Testis (tissue), 3 donors: Measurements from ENCODE around the gene KRTAP10-8. TPM values are rescaled to one million over a fixed set of nuclear protein-coding genes. Genes with fewer than 3 reads are reported as not detected.
"Not testable (repeated sequence)": the region's sequence is repeated elsewhere in the genome, so short reads cannot be mapped to it uniquely, and the experiment has no call there.

ENCODE experiments used
- DNase-seq: peaks from one replicate; pipeline ENCODE4 v3.0.0-alpha.2; 2019
- H3K27ac ChIP-seq, 2 donors: fragments of 200-600 bp; sonication (generic); one replicate each; pipeline ENCODE4 v1.5.1; 2019
- H3K27me3 ChIP-seq: fragments of 200-600 bp; sonication (generic); one replicate; pipeline ENCODE4 v1.5.1; 2019
- H3K36me3 ChIP-seq: fragments of 200-600 bp; sonication (generic); one replicate; pipeline ENCODE4 v1.5.1; 2017; ENCODE audit warnings: low read depth; ENCODE audit errors: missing control alignments
- H3K4me1 ChIP-seq: fragments of 200-600 bp; sonication (generic); one replicate; pipeline ENCODE4 v1.5.1; 2019
- H3K4me3 ChIP-seq, 2 donors: fragments of 200-600 bp; sonication (generic); one replicate each; pipeline ENCODE4 v1.5.1; 2017 to 2019
- H3K9me3 ChIP-seq: fragments of 200-600 bp; sonication (generic); one replicate; pipeline ENCODE4 v1.5.1; 2017
- POLR2A ChIP-seq: fragments of 450-650 bp; IDR thresholded peaks from one replicate; pipeline ENCODE4 v1.6.1; 2017; ENCODE audit warnings: antibody characterized with exemption, mild to moderate bottlenecking, moderate library complexity
- WGBS, 2 donors: methylation state at CpG; one replicate each; pipeline ENCODE4 v1.1.5; 2018; 5-methylcytosine and 5-hydroxymethylcytosine counted together
- intact Hi-C: fragments of 100-400 bp; cut with DNase I; formaldehyde crosslinking; loops from one replicate; pipeline ENCODE4 v1.15.1; 2023; ENCODE audit warnings: low total_unique reads
- polyA plus RNA-seq: library from polyadenylated mRNA; stranded (reverse); fragments of 350-450 nt; fragmentation: Illumina TruSeq; extraction: RNeasy Lipid Tissue Mini Kit (QIAGEN cat#74804); gene quantifications from one replicate; pipeline ENCODE4 v1.2.3, GENCODE V29; 2014; ENCODE audit warnings: low read depth, low replicate concordance; ENCODE audit not compliant: insufficient read depth
- total RNA-seq, 2 donors: library from RNA; depleted of rRNA; stranded (reverse); fragments of >200 nt; gene quantifications; one replicate each; pipeline ENCODE4 v1.2.3, GENCODE V29; 2016
- TF ChIP-seq, protein P1 (sequence below), 3 experiments: fragments of 450-650 bp in 2 of 3; fragments of 200-600 bp in 1 of 3; sonication (generic) in 1 of 3; IDR thresholded peaks; one replicate each; pipeline ENCODE4 v1.5.1; 2016 to 2019; ENCODE audit warnings: antibody characterized with exemption in 3 of 3, mild to moderate bottlenecking in 2 of 3, moderate library complexity in 1 of 3

KRTAP10-8 gene
- total and polyA plus RNA-seq, 3 donors from 2014 or later = not detected

GRCh38 chr21:44656868-44657267 lies 45.0 kb downstream of the KRTAP10-8 start:
- TF ChIP-seq POLR2A = no peak
- TF ChIP-seq, protein P1, sequence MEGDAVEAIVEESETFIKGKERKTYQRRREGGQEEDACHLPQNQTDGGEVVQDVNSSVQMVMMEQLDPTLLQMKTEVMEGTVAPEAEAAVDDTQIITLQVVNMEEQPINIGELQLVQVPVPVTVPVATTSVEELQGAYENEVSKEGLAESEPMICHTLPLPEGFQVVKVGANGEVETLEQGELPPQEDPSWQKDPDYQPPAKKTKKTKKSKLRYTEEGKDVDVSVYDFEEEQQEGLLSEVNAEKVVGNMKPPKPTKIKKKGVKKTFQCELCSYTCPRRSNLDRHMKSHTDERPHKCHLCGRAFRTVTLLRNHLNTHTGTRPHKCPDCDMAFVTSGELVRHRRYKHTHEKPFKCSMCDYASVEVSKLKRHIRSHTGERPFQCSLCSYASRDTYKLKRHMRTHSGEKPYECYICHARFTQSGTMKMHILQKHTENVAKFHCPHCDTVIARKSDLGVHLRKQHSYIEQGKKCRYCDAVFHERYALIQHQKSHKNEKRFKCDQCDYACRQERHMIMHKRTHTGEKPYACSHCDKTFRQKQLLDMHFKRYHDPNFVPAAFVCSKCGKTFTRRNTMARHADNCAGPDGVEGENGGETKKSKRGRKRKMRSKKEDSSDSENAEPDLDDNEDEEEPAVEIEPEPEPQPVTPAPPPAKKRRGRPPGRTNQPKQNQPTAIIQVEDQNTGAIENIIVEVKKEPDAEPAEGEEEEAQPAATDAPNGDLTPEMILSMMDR (IDR thresholded peaks at IDR 0.05) = no peak
- WGBS, 2 donors = 48 to 53% methylated on average over 1 of the region's 1 CpG
- no peaks in the 10 kb centered on the region for H3K36me3 ChIP-seq
- H3K27ac ChIP-seq = no peak overlapping the region
- no peak for DNase-seq
- intact Hi-C loops = no loop called here
- no peaks in the 10 kb centered on the region for H3K9me3 ChIP-seq
- H3K4me1 ChIP-seq = no peaks in the 10 kb centered on the region
- no peaks in the 10 kb centered on the region for H3K27me3 ChIP-seq
- H3K4me3 ChIP-seq = no peak overlapping the region

DNA sequence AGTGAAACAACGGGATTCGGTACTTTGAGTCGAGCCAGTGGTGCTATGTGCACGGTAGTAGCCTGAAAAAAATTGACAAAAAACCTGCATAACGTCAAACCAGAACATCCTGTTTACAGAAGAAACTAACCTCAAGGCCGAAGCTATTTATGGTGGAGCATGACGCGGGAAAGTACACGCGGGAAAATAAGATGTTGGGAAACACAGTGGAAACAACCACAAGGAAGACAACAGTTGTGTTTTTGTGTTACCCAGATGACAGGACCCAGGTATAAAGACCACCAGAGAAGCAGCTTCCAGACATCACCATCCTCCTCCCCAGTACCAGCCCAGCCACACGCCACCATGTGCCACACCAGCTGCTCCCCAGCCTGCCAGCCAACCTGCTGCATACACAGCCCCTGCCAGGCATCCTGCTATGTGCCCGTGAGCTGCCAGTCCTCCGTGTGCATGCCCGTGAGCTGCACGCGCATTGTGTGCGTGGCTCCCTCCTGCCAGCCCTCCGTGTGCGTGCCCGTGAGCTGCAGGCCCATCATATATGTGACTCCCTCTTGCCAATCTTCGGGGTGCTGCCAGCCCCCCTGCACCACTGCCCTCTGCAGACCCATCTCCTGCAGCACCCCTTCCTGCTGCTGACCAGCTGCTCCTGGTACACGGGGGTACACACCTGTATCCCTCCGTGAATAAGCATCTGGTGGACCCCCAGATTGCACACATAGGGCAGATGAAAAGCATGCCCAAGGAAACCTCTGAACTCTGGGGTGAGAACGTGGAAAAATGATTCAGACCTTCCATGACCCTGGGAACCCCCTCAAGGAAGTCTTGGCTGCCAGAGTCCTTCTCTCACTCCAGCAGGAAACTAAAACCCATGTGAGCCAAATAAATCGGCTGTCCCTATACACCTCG lies 46.0 kb downstream of the KRTAP10-8 start, which contains the start of gene KRTAP12-3:
Gene KRTAP12-3 (plus strand): TSS at position 298 of the 906 bp plus-strand sequence. CDS start 48 bp downstream, at position 346.
- DNase-seq = no peak
- intact Hi-C loops = no loop called here
- Histone ChIP-seq H3K9me3 (no peaks in the 10 kb centered on the region), H3K4me3 (no peak within 1 kb of the TSS), H3K4me1 (no peaks in the 10 kb centered on the region), H3K36me3 (no peaks in the 10 kb centered on the region), H3K27me3 (no peaks in the 10 kb centered on the region), H3K27ac (no peak within 1 kb of the TSS)
- 80% methylated on average over 24 to 26 of the region's 26 CpGs for WGBS, 2 donors
- TF ChIP-seq, protein P1 (IDR thresholded peaks at IDR 0.05) = no peak
- TF ChIP-seq POLR2A = no peak

DNA sequence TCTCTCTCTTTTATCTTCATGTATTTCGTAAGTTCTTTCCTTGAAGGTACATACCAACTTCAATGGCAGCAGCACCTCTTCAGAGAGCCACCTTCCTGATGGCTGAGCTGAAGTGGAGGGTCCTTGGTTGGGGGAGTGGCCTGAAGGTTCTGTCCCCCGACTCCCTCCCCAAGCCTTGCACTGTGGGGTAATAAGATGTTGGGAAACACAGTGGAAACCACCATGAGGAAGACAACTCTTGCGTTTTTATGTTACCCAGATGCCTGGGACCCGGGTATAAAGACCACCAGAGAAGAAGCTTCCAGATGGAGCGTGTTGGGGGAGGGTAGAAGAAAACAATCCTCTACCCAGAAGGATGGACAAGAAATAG lies 46.6 kb downstream of the KRTAP10-8 start:
- Histone ChIP-seq H3K27me3 (no peaks in the 10 kb centered on the region), H3K4me1 (no peaks in the 10 kb centered on the region), H3K27ac (no peak overlapping the region), H3K4me3 (no peak overlapping the region), H3K36me3 (no peaks in the 10 kb centered on the region), H3K9me3 (no peaks in the 10 kb centered on the region)
- DNase-seq = no peak
- intact Hi-C loops = no loop called here
- WGBS, 2 donors = 81 to 82% methylated on average over 5 of the region's 5 CpGs
- no peak for TF ChIP-seq POLR2A
- TF ChIP-seq, protein P1 (IDR thresholded peaks at IDR 0.05) = no peak

DNA sequence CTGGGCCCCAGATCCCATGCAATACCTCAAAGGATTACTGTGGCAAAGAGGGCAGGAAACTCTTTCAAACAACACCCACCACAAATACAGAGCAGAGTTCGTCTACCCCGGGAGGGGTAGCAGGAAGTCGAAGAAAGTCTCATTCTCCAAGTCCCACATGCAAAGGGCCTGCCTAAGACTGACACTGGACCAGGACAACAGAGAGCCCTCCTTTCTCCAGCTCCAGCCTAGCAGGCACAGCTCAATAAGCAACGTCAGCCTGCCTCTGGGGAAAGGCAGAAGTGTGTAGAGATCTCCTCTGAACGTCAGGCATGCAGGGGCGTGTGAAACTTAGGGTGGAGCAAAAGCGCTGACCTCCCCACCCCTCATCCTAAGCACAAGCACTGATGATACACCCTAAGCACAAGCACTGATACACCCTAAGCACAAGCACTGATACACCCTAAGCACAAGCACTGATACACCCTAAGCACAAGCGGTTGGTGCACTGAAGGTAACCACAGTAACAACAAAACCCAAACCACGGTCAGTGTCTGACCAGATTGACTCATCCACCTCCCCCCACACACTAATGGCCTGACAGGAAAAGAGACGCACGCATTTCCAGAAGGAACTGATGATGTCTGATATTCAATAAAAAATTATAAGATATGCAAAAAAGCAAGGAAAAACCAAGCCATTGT lies 47.2 kb downstream of the KRTAP10-8 start:
- intact Hi-C loops = no loop called here
- DNase-seq = no peak
- Histone ChIP-seq H3K9me3 (no peaks in the 10 kb centered on the region), H3K4me3 (no peak overlapping the region), H3K27ac (no peak overlapping the region), H3K4me1 (no peaks in the 10 kb centered on the region), H3K27me3 (no peaks in the 10 kb centered on the region), H3K36me3 (no peaks in the 10 kb centered on the region)
- no peak for TF ChIP-seq POLR2A
- TF ChIP-seq, protein P1 (IDR thresholded peaks at IDR 0.05) = no peak
- WGBS, 2 donors = 70 to 77% methylated on average over 10 to 11 of the region's 11 CpGs

GRCh38 chr21:44661567-44661966 lies 49.7 kb downstream of the KRTAP10-8 start:
- H3K27me3 ChIP-seq, H3K27ac ChIP-seq, H3K4me3 ChIP-seq, H3K4me1 ChIP-seq, DNase-seq, intact Hi-C loops, H3K9me3 ChIP-seq, H3K36me3 ChIP-seq: not testable (repeated sequence)
- 39 to 40% methylated on average over 7 of the region's 7 CpGs for WGBS, 2 donors
